ENCODE results near the gene INPP4A.

DNA sequence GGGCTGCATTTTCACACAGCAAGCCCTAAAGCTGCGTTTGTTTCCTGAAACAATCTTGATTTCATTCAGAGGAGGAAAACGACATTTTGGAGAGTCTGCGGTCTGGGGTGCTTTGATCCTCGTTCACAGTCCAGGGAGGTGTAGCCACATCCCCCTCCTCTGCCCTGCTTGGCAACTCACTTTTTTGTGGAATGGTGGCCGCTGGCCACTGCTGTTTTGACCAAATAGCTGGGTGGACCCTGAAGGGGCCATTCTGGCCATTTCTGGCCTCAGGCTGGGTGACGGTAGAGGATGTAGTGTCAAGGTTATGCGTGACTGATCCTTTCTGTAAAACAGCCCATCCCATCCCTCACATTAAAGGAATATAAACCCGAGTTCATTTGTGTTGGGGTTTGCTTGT, 62.2 kb downstream of the INPP4A start:
- TF ChIP-seq POLR2AphosphoS2 (conservative IDR thresholded peaks at IDR 0.05; ENCODE audit: low read length) (no peak), CBX8 (IDR thresholded peaks at IDR 0.05) (no peak), RAD21 (conservative IDR thresholded peaks at IDR 0.05 in 1 of 2, IDR thresholded peaks at IDR 0.05 in 1 of 2) (no peak), SMC3 (IDR thresholded peaks at IDR 0.05) (no peak), POLR2A (IDR thresholded peaks at IDR 0.05; ENCODE audit: low read length) (no peak)
- TF ChIP-seq, protein P1, sequence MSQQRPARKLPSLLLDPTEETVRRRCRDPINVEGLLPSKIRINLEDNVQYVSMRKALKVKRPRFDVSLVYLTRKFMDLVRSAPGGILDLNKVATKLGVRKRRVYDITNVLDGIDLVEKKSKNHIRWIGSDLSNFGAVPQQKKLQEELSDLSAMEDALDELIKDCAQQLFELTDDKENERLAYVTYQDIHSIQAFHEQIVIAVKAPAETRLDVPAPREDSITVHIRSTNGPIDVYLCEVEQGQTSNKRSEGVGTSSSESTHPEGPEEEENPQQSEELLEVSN (IDR thresholded peaks at IDR 0.05; ENCODE audit: borderline replicate concordance, low read depth): no peak
- TF ChIP-seq, protein P2, sequence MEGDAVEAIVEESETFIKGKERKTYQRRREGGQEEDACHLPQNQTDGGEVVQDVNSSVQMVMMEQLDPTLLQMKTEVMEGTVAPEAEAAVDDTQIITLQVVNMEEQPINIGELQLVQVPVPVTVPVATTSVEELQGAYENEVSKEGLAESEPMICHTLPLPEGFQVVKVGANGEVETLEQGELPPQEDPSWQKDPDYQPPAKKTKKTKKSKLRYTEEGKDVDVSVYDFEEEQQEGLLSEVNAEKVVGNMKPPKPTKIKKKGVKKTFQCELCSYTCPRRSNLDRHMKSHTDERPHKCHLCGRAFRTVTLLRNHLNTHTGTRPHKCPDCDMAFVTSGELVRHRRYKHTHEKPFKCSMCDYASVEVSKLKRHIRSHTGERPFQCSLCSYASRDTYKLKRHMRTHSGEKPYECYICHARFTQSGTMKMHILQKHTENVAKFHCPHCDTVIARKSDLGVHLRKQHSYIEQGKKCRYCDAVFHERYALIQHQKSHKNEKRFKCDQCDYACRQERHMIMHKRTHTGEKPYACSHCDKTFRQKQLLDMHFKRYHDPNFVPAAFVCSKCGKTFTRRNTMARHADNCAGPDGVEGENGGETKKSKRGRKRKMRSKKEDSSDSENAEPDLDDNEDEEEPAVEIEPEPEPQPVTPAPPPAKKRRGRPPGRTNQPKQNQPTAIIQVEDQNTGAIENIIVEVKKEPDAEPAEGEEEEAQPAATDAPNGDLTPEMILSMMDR (IDR thresholded peaks at IDR 0.05): no peak
